GM21717 (cell line): ENCODE data around the gene GPR25.
A peak's percentile ranks its signal among the peaks of the same experiment; 100 is the strongest.

Experiments used
- ATAC-seq: cut with Tn5 transposase; IDR thresholded peaks from one replicate; pipeline ENCODE4 v1.9.1; 2021; ENCODE audit warnings: mild to moderate bottlenecking, moderate library complexity; ENCODE audit not compliant: unreplicated experiment

GPR25 gene

DNA sequence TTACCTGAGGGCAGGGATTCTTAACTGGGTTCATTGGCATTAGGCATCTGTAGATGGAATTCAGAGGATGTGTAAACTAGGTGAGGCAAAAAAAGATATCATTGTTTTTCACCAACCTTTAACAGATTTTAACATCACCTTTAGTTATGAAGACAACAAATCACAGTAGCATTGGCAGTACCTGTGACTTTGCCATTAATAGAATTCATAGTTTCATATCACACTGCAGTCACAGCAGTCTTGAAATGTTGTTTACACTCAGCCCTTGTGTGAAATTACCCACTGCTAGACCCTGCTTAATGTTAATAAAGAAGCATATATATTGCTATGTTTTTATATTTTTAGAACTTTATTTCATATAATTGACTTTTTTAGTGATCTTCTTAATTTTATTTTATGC, 20.2 kb downstream of the GPR25 start:
- no peak for ATAC-seq

DNA sequence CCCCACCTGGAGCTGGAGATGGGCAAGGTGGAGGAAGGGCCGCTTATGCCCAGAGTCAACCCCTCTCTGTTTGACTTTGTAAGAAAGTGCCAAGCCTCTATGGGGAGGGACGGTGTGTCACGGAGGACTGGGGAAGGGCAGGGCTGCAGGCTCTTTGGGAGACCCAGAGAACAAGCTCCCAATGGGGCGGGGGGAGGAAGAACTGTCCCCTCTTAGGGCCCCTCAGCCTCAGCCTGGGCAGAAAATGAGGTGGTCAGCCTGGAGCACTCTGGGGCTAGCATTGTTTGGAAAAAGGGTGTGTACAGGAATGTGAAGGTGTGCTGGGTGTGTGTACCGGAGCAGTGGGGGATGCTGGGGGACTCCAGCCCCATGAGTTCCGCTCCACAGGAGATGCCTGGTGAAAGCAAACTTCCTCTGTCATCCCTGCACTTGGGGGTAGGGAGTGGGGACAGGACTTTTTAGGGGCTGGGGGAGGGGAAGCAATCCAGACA, 20.7 kb downstream of the GPR25 start:
- no peak for ATAC-seq

DNA sequence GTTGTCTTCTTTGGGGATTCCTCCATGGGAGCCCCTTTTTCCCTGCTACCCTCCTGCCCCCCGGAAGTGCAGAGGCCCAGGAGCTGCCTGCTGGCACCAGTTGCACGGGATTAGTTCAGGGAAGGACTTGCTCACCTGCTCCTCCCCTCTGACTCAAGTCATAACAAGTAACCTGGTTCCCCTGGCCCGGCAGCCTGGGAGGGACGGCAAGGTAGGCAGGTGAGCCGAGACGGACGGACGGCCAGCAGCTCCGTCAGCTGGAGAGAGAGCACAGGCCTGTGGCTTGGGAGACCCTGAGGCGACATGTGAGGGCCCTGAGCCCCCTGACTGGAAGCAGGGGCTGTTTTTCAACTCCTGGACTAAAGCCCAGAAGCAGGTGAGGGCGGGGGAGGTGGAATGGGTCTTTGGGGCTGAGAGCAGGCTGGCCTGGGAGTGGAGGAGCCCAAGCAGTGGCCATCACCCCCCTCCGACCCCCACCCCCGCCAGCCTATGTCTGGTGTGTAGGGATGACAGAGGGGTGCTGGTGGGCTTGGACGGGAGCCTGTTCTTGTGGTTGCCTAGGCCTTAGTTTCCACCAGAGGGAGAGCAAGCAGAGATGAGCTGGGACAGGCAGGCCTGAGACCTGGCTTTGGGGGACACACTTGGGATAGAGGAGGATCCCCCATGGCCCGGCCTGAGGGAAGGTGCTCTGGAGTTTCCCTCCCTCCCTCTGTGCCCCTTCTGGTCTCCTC, 22.1 kb downstream of the GPR25 start, which contains the start of gene INAVA:
Gene INAVA (plus strand): TSS at position 189 of the 731 bp plus-strand sequence. CDS start 3,501 bp downstream, outside the sequence.
- ATAC-seq: no peak

DNA sequence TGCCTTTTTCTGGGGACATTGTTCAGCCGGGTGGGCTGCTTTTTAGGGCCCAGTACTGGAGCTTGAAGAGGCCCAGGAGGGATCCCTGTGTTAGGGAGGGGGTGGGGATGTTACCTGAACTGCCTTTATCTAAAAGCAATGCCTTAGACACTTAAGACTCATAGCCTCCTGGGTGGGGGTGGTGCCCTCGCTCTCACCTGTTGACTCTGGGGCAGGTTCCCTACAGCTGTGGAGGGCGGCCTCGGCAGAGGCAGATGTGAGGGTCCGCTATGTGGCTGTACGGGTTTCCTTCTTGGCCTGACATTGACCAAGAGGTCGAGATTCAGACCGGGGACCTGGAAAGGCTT, 22.6 kb downstream of the GPR25 start:
- ATAC-seq: no peak

DNA sequence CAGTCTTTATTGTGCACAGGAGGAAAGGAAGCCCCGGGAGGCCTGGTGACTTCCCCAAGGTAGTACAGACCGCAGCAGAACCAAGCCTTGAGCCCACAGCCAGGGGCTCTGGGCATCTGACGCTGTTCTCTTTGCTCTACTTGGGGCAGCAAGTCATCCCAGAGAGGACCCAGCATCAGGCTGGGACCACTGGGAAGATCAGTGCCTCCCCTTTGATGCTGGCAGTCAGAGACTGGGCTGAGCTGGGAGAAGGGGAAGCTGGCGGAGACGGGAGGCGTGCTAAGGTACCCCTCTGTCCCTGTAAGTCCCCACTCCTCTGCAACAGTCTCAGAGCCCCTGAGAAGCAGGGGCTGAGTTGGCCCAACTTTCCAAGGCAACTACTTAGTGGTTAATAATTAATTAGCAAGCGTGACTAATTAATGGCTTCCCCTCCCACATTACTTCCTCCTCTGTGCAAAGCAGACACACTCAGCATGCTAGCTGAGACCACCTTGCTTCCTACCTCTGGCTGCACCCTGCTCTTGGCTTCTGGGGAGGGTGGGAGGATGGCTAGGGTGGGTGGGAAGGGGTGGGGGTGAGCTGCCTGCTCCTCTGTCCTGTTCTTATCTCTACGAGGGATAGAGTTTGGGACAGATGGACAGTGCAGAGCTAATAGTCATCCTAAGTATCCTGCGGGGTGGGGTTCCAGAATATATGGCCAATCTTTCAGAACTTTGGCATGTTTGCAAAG, 23.2 kb downstream of the GPR25 start:
- no peak for ATAC-seq

DNA sequence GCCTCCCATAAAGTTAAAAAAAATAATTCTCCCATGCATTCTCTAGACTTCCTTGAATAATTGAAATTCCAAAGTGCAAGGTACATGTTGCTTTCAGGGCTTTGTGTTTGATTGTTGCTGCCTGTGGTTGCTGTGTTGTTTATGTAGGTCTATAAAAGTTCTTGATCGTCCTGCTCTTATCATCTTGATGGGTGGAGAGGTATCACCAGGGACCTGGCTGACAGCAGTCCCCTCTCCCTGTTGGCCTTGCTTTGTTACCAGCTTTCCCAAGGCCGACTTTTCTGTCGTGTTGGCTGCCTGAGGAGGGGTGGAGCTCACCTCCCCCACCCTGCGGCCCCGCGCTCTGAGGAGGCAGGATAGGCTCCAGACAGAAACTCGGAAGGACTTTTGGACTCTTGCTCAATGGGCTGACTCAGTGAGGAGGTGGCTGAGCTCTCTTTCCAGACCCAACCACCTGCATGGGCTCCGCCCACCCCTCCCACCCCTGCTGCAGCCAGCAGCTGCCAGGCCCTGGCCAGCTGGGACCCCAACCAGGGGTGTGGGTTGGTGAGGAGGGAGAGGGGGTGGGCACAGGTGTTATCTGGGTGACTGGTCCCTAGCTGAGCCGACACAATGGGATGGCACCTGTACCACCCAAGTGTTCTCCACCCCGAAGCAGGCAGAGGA, 23.9 kb downstream of the GPR25 start:
- ATAC-seq: no peak

DNA sequence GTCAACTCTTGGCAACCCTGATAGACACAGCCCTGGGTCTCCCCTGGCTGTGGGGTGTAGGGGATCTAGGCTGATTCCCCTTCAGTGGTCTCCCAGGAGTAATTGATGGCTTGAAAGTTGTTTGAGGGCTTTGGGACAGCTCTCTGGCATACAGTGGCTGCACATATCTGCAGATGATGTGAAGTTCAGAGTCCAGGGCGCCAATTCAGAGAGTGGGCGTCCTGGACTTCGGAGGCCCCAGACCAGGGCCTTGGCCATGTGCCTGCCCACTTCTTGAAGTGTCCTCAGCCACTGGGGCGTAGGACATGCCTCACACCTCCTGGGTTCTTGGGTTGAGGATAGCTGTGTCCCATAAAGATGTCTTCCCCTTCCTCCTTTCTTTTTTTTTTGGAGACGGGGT, 24.5 kb downstream of the GPR25 start:
- no peak for ATAC-seq

DNA sequence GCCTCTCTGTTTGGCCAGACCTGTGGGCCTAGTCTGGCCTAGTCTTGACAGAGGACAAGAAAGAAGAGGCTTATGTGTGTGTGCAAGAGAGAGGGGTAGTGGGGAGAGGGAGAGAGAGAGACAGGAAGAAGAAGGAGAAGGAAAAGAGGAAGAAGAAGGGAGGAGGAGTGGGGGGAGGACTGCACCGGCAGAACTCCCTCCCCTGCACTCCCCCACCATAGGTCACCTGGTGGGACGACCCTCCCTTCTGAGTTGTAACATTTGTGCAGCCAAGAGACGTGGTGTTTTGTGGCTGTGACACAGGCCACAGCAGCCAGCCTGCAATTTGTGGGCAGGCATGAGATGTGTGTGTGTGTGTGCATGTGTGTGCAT, 26.2 kb downstream of the GPR25 start:
- no peak for ATAC-seq

DNA sequence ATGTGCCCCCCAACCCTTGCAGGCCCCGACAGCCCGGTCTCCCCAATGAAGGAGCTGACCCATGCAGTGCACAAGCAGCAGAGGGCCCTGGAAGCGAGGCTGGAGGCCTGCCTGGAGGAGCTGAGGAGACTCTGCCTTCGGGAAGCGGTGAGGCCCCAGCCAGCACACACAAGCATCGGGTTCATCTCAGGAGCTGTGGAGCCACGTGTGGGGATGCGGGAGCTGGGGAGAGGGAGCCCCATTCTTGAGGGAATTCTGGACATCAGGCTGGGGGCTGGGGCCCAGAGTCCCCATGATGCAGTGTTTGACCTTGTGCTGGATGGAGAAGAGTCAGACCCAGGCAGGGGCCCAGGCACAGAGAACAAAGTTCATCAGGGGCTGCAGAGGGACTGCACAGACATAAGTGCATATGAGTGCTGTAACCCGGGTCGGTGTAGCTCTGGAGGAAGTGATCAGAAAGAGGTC, 26.7 kb downstream of the GPR25 start:
- ATAC-seq: no peak

DNA sequence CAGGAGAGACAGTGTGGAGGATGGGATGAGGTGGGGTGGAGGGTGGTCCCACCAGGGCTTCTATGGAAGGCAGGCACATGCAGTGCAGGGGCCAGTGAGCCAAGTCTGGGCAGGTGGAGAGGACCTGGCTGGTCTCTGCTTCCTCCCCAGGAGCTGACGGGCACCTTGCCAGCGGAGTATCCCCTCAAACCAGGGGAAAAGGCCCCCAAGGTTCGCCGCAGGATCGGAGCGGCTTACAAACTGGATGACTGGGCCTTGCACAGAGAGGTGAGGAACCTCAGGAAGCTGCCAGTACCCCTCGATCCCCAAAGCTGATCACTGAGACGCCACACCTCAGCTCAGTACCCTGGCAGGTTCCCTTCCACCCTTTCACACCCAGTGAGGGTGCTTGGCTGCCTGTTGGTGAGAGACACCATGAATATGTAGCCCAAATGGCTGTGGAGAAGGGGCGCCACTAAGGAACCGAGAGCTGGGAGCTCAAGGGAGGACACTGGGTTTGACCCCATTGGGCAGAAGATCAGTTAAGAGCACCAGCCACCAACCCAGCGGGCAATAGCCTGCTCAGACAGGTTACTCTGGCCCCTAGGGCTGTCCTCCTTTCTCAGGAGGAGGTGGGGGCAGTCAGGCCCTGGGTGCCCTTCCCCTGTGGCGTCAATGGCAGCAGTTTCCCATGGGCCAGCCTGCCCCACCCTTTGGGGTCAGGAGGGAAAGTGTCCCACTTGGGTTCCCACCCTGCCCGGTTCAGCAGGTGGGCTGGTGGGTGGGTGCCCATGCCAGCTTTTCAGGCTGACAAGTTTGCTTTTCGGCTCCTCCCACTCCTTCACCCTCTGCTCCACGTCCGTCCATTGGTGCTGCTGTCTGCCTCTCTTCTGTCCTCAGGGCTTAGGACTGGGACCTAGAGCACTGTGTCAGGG, 27.4 kb downstream of the GPR25 start:
- no peak for ATAC-seq

DNA sequence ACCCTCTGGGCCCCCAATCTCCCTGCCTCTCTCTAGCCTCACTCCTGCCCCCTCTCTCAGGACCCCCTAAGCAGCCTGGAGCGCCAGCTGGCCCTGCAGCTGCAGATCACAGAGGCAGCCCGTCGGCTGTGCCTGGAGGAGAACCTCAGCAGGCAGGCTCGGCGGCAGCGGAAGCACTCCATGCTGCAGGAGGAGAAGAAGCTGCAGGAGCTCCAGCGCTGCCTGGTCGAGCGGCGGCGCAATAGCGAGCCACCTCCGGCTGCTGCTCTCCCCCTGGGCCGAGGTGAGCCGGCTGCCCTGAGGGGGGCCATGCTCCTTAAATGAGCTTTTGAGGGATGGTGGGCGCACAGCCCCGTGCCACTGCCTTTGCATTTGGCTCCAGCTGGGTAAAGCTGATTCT, 28.1 kb downstream of the GPR25 start:
- ATAC-seq: no peak

DNA sequence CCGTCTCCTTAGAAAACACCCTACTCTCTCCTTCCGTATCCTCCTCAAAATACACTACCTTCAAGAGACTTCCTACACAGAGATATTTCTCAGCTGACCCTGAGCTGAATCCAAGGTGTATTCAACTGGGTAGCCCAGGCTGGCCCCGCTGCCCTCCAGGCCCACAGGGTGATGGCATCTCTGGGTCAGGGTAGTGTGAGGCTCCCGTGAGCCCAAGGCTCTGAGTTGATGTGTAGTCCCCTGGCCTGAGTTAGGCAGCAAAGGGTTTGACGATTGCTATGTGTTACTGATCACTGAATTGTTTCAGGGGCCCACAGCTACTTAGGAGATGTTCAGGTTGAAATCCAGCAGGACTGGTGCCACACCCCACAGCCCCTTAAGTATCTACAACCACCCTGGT, 28.6 kb downstream of the GPR25 start:
- no peak for ATAC-seq

DNA sequence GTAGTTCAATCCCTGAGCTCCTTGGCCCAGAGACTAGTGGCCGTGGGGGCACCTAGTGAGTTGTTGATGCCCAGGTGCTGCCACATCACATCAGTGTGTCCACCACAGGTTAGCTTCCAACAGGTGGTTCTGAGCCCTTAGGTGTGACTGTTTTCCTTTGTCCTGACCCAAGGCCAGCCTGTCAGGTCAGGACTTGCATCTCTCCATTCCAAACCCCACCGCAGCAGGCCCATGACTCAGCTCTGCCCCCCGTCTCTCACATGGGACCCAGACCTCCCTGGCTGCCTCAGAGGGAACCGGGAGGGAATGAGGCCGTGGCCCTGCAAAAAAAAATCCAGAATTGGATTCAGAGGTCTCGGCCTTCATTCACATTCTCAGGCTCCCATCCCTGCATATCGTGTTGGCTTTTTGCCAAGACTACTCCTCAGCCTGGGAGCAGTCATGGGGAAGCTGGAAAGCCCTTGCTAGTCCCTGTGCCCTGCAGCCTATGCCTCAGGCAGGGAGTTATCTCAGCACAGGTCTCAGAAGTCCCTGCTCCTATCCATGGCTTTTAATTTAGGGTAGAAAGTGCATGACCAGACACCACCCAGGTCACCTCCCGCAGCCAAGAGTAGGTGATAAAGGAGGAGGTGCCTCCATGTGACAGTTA, 29.1 kb downstream of the GPR25 start:
- no peak for ATAC-seq

DNA sequence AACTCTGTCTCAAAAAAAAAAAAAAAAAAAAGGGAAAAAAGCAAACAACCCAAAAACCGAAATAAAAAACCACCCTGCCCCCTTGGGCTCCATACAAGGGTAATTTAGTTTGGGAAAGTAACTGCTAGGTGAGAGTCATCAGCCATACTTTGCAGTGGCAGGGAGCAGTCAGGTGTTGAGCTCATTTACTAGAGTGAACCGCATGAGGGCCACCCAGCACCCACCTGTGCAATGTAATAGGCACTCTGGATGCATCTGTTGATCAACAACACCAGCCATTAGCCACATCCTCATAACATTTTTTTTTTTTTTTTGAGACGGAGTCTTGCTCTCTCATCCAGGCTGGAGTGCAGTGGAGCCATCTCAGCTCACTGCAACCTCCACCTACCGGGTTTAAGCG, 31.0 kb downstream of the GPR25 start:
- no peak for ATAC-seq

DNA sequence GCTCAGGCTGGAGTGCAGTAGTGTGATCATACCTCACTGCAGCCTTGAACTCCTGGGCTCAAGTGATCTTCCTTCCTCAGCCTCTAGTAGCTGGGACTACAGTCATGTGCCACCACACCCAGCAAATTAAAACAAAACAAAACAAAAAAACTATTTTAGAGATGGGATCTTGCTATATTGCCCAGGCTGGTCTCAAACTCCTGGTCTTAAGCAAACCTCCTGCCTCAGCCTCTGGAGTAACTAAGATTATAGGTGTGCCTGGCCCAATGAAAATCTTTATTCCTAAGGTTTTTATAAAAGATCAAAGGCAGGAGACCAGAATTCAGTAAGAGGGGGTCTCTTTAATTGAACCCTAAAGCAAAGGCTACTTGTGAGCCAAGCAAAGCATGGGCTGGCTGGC, 32.0 kb downstream of the GPR25 start:
- ATAC-seq: no peak

DNA sequence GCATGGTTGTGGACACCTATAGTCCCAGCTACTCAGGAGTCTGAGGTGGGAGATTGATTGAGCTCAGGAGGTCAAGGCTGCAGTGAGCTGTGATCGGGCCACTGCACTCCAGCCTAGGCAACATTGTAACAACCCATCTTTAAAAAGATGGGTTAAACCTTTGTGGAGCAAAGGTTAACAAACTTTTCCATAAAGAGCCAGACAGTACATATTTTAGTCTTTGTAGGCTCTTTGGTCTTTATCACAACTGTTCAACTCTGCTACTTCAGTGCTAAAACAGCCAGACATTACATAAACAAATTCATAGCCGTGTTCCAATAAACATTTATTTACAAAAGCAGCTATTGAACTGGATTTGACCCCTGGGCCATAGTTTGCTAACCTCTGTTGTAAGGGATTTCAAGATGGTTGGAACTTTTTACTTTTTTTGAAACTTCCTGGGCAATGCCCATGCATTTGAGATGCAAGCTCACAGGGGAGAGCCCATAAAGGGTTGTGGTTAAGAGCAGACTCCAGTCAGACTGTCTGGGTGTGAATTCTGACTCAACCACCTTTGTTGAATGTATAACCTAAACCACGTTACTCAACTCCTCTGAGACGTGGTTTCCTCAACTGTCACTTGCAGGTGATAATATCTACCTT, 32.8 kb downstream of the GPR25 start:
- peak; percentile 54 for ATAC-seq

DNA sequence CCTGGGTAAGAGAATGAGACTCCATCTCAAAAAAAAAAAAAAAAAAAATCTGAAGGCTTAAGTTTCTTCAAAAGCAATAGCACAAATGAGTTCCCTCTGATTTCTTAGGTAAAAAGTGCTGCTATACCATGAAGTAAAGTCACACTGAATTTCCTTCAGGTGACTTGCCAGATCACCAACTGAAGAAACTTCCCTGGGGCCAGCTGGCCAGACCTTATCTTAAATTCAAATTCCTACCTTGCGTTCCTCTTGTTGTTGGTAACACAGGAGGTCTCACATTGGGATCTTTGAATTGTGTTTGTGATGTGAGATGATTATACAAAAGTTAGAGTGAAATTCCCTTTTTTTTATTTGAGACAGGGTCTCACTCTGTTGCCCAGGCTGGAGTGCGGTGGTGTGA, 33.7 kb downstream of the GPR25 start:
- no peak for ATAC-seq

DNA sequence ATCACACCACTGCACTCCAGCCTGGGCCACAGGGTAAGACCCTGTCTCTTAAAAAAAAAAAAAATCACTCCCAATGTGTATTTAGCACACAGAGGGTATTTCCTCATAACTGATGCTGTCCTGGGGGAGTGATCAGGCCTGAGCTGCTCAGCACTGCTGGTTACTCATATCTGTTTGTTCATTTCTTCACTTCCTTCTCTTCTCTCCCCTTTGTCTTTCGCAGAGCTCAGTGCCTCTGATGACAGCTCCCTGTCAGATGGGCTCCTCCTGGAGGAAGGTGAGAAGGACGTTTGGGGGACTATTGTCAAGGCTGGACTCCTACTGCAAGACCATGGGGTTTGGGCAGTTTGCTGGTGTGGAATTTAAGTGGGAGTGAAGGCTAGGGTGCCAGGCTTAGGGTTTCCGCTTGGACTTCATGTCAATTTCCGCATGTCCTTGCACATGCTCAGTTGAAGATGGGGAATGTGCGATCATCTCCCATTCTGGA, 34.9 kb downstream of the GPR25 start:
- peak; percentile 60 for ATAC-seq

DNA sequence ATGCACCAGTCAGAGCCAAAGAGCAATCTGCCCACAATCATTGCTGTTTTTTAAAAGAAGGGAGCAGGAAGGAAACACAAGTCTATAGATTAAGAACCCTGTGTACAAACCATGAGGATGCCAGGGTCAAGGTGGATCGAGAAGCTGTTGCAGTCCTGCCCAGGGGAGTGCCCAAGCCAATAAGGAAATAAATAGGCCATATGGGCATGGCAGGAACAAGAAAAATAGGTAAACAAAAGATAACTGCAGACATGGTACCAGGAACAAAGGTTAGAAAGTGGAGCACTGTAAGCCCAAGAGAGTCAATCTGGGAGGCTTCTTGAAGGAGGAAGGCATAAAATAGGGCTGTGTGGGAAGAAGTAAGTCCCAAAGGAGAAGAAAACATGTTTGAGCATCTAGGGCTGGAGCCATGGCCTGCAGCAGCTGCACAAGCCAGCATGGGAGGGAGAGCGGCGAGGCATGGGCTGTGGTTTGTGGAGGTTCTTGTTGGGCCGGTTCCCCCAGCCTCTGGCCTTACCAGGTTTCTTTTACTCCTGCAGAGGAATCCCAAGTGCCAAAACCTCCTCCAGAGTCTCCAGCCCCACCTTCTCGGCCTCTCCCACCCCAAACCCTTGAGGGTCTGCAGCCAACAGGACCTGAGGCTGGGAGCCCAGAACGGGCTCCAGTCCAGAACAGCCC, 35.5 kb downstream of the GPR25 start:
- ATAC-seq: no peak
